ENCODE results near the gene TMEM269.

TMEM269 gene

GRCh38 chr1:42774928-42775526, 9.8 kb upstream of the TMEM269 start:
- no peaks in the 10 kb centered on the region for H4K20me1 ChIP-seq (ENCODE audit: insufficient read depth, low read length)
- peaks cover 12% of the 10 kb centered on the region for H3K79me2 ChIP-seq (ENCODE audit: insufficient read depth, low read length)
- H3K4me2 ChIP-seq (ENCODE audit: low read length) = no peak overlapping the region
- TF ChIP-seq EZH2 (IDR thresholded peaks at IDR 0.05; ENCODE audit: borderline replicate concordance, low read length) (no peak), CTCF (IDR thresholded peaks at IDR 0.05; ENCODE audit: low read length) (no peak)
- no peaks in the 10 kb centered on the region for H3F3A ChIP-seq (ENCODE audit: insufficient read depth, low read length)
- peaks cover 69% of the 10 kb centered on the region for H3K36me3 ChIP-seq (ENCODE audit: insufficient read depth, low read length)
- H3K27ac ChIP-seq (ENCODE audit: low read depth, low read length, poor library complexity, severe bottlenecking) = no peak overlapping the region
- H3K9me3 ChIP-seq (ENCODE audit: low read length) = no peaks in the 10 kb centered on the region
- H3K4me1 ChIP-seq (ENCODE audit: insufficient read depth, low read length, severe bottlenecking) = no peaks in the 10 kb centered on the region
- no peaks in the 10 kb centered on the region for H3K9me2 ChIP-seq (ENCODE audit: low read depth, low read length)
- no peak overlapping the region for H3K9ac ChIP-seq (ENCODE audit: low read length)
- H3K4me3 ChIP-seq (ENCODE audit: low read depth, low read length, poor library complexity, severe bottlenecking) = no peak overlapping the region
- H3K27me3 ChIP-seq (ENCODE audit: insufficient read depth, low read length) = no peaks in the 10 kb centered on the region
- H2AFZ ChIP-seq (ENCODE audit: low read length) = no peak overlapping the region

- no peaks in the 10 kb centered on the region for H3K27me3 ChIP-seq (ENCODE audit: insufficient read depth, low read length)
- H3K36me3 ChIP-seq (ENCODE audit: insufficient read depth, low read length) = peaks cover 71% of the 10 kb centered on the region
- no peaks in the 10 kb centered on the region for H3K4me1 ChIP-seq (ENCODE audit: insufficient read depth, low read length, severe bottlenecking)
Measured at GRCh38 chr1:42776502-42776901, 8.3 kb upstream of the TMEM269 start.

GRCh38 chr1:42777852-42778251, 6.9 kb upstream of the TMEM269 start:
- Histone ChIP-seq H3K4me2 (ENCODE audit: low read length) (no peak overlapping the region), H3K36me3 (ENCODE audit: insufficient read depth, low read length) (peaks cover 82% of the 10 kb centered on the region), H3K27ac (ENCODE audit: low read depth, low read length, poor library complexity, severe bottlenecking) (no peak overlapping the region), H3K4me1 (ENCODE audit: insufficient read depth, low read length, severe bottlenecking) (no peaks in the 10 kb centered on the region), H3K9me3 (ENCODE audit: low read length) (no peaks in the 10 kb centered on the region), H3K27me3 (ENCODE audit: insufficient read depth, low read length) (no peaks in the 10 kb centered on the region), H3F3A (ENCODE audit: insufficient read depth, low read length) (no peaks in the 10 kb centered on the region), H2AFZ (ENCODE audit: low read length) (no peak overlapping the region), H3K9me2 (ENCODE audit: low read depth, low read length) (no peaks in the 10 kb centered on the region), H3K79me2 (ENCODE audit: insufficient read depth, low read length) (no peaks in the 10 kb centered on the region), H3K4me3 (ENCODE audit: low read depth, low read length, poor library complexity, severe bottlenecking) (no peak overlapping the region), H4K20me1 (ENCODE audit: insufficient read depth, low read length) (no peaks in the 10 kb centered on the region), H3K9ac (ENCODE audit: low read length) (no peak overlapping the region)
- TF ChIP-seq EZH2 (IDR thresholded peaks at IDR 0.05; ENCODE audit: borderline replicate concordance, low read length) (no peak), CTCF (IDR thresholded peaks at IDR 0.05; ENCODE audit: low read length) (peak; percentile 74)

More at GRCh38 chr1:42776502-42776901, 8.3 kb upstream of the TMEM269 start:
- no peak overlapping the region for H3K4me2 ChIP-seq (ENCODE audit: low read length)
- H3K27ac ChIP-seq (ENCODE audit: low read depth, low read length, poor library complexity, severe bottlenecking) = no peak overlapping the region
- H3K4me3 ChIP-seq (ENCODE audit: low read depth, low read length, poor library complexity, severe bottlenecking) = no peak overlapping the region
- no peak overlapping the region for H3K9ac ChIP-seq (ENCODE audit: low read length)
- no peaks in the 10 kb centered on the region for H3F3A ChIP-seq (ENCODE audit: insufficient read depth, low read length)
- no peak overlapping the region for H2AFZ ChIP-seq (ENCODE audit: low read length)
- no peaks in the 10 kb centered on the region for H3K9me3 ChIP-seq (ENCODE audit: low read length)
- TF ChIP-seq CTCF (IDR thresholded peaks at IDR 0.05; ENCODE audit: low read length) (no peak), EZH2 (IDR thresholded peaks at IDR 0.05; ENCODE audit: borderline replicate concordance, low read length) (no peak)
- no peaks in the 10 kb centered on the region for H3K9me2 ChIP-seq (ENCODE audit: low read depth, low read length)
- H3K79me2 ChIP-seq (ENCODE audit: insufficient read depth, low read length) = peaks cover 1% of the 10 kb centered on the region; the same call in 1 of the 2 replicates
- H4K20me1 ChIP-seq (ENCODE audit: insufficient read depth, low read length) = no peaks in the 10 kb centered on the region
